HG02870 (cell line): ENCODE results near the gene TLCD2.
"Not testable (repeated sequence)": the region's sequence is repeated elsewhere in the genome, so short reads cannot be mapped to it uniquely, and the experiment has no call there.

Experiments used
- ATAC-seq: cut with Tn5 transposase; IDR thresholded peaks from one replicate; pipeline ENCODE4 v1.9.1; 2021; ENCODE audit warnings: mild to moderate bottlenecking, moderate library complexity; ENCODE audit not compliant: unreplicated experiment

Gene TLCD2

DNA sequence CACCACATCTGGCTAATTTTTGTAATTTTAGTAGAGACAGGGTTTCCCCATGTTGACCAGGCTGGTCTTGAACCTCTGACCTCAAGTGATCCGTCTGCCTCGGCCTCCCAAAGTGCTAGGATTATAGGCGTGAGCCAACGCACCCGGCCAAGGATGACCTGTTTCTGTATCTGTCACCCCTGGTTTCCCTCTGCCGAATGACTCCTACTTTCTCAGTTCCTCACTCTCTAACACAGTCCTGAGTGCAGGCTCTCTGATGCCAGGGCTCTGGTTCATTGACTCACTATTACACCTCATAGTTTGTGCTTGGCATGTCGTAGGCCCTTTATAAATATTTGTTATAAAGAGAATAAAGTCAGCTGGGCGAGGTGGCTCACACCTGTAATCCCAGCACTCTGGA lies 14.8 kb downstream of the TLCD2 start:
- no peak for ATAC-seq

DNA sequence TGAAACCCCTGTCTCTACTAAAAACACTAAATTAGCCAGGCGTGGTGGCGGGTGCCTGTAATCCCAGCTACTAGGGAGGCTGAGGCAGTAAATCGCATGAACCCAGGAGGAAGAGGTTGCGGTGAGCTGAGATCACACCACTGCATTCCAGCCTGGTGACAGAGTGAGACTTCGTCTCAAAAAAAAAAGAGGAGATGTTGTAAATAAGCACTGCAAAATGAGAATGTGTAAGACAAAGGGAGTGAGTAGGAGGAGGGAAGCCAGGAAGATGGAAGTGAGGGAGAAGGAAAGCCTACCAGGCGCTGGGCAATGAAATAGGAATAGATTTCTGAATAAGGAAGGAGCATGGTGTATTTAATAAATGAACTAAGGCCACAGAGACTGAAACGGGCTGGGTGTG lies 16.8 kb downstream of the TLCD2 start:
- ATAC-seq = no peak

DNA sequence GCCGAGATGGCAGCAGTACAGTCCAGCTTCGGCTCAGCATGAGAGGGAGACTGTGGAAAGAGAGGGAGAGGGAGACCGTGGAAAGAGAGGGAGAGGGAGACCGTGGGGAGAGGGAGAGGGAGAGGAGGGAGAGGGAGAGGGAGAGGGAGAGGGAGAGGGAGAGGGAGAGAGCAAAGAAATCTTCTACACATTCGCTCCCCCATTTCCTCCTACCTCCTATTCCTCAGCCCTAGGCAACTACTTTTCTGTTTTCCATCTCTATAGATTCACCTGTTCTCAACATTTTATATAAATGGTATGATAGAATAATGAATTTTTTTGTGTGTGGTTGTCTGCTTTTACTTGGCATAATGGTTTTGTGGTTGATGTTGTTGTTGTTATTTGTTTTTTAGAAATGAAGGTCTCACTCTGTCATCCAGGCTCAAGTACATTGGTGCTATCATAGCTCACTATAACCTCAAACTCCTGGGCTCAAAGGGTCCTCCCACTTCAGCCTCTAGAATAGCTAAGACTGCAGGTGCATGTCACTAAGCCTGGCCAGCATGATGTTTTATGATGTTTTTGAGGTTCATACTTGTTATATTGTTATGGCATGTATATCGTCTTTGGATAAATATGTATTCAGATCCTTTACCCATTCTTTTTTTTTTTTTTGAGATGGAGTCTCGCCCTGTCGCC lies 19.5 kb downstream of the TLCD2 start:
- no peak for ATAC-seq

DNA sequence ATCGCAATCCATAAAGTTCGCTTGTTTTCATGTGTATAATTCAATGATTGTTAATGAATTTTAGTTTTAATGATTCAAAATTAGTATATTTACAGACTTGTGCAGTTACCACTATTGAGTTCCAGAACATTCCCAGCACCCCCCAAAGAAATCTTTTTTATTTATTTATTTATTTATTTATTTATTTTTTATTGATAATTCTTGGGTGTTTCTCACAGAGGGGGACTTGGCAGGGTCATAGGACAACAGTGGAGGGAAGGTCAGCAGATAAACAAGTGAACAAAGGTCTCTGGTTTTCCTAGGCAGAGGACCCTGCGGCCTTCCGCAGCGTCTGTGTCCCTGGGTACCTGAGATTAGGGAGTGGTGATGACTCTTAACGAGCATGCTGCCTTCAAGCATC lies 21.8 kb downstream of the TLCD2 start:
- not testable (repeated sequence) for ATAC-seq

- ATAC-seq = no peak
Measured at GRCh38 chr17:1686086-1686485, 24.1 kb downstream of the TLCD2 start.

DNA sequence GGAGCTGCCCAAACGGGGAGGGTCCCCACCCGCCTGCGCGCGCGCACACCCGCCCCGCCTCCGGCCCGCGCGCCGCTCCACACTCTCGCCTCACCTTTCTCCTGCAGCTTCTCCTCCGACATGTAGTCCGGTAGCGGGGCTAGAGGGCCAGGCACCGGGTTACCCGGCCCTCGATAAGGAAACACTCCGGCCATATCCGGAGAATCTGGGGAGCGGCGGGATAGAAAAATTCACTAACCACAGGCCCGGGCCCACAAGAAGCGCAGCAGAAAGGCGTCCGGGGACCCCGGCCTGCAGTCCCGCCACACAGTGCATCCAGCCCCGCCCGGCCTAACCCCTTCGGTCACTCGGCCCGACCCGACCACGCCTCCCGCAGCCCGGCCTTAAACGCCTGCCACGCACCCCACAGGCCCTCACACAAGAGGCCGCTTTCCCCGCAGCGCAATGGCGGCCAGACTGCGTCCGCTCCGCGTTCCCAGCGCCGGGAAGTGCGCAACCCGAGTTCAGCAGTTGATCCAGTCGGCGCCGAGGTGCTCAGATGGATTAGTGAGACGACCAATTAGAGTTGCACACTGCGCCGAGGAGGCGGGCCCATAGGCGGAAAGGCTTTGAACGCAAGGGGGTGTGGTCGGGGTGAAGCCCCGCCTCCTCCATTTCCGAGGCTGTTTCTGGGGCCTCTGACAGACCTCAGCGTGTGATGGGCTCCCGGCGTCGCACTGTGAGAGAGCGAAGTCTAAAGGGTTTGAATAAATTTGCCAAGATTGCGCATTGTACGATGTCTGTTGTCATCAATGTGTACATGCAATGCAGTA lies 25.6 kb downstream of the TLCD2 start, which contains the start of gene PRPF8:
TSS of gene PRPF8 (minus strand) at position 490 of the 812 bp plus-strand sequence. CDS start at position 194, 296 bp downstream.
- ATAC-seq = peak; percentile 95

DNA sequence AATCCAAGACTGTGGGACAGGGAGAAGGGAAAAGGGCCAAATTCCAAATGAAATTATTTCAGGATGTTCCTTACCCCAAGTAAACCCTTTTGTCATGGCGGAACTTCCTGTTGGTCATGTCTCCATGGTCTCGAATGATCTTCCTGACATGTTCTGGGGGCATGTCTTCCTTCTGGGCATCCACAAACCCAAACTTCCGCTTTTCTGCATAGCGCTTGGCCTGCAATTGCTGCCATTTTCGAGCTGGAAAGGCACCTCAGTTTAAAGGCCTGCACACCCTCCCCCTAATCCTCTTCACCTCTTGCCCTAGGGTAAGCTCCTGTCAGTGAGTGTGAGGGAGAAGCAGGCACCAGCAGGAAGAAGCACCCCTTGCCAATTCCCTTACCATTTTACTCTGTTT lies 26.7 kb downstream of the TLCD2 start:
- no peak for ATAC-seq

- no peak for ATAC-seq
Measured at GRCh38 chr17:1676401-1676800, 33.8 kb downstream of the TLCD2 start.

- no peak for ATAC-seq
Measured at GRCh38 chr17:1673041-1673785, 37.0 kb downstream of the TLCD2 start.

DNA sequence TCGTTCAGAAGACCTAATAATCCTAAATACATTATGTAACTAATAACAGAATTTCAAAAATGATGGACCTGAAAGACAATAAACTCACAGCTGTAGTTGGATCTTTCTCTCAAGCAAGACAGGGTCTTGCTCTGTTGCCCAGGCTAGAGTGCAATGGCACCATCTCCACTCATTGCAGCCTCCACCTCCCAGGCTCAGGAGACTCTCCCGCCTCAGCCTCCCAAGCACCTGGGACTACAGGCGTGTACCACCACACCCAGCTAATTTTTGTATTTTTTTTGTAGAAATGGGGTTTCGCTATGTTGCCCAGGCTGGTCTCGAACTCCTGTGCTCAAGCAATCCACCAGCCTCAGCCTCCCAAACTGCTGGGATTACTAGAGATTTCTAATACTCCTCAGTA lies 46.2 kb downstream of the TLCD2 start:
- not testable (repeated sequence) for ATAC-seq

- ATAC-seq = no peak
Measured at GRCh38 chr17:1661045-1661444, 49.1 kb downstream of the TLCD2 start.

GRCh38 chr17:1658100-1658499 lies 52.1 kb downstream of the TLCD2 start:
- ATAC-seq = no peak

GRCh38 chr17:1653735-1654134 lies 56.4 kb downstream of the TLCD2 start:
- ATAC-seq = no peak

DNA sequence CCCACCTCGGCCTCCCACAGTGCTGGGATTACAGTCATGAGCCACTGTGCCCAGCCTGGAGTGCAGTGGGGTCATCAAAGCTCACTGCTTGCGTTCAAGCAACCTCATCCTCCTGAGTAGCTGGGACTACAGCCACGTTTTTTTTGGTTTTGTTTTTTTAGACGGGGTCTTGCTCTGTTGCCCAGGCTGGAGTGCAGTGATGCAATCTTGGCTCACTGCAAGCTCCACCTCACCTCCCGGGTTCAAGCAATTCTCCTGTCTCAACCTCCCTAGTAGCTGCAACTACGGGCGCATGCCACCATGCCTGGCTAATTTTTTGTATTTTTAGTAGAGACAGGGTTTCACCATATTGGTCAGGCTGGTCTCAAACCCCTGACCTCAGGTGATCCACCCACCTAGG lies 57.4 kb downstream of the TLCD2 start:
- ATAC-seq = not testable (repeated sequence)
